K562 (cell line): Measurements from ENCODE around the gene DLGAP5. TPM values are rescaled to one million over a fixed set of nuclear protein-coding genes. Genes with fewer than 3 reads are reported as not detected.

Experiments used
- ARNT ChIP-seq, 2 experiments: fragments of 450-650 bp; IDR thresholded peaks; 2 replicates each; pipeline ENCODE4 v1.6.1; 2016; ENCODE audit warnings: mild to moderate bottlenecking in 1 of 2
- ATF1 ChIP-seq, 2 experiments: fragments of 450-650 bp in 1 of 2; IDR thresholded peaks; 2 replicates each; pipeline ENCODE4 v1.6.1; 2016; ENCODE audit warnings: missing compliant biosample characterization in 1 of 2, missing genetic modification characterization in 1 of 2
- BACH1 ChIP-seq: fragments of 200-800 bp; sonication (Bioruptor generic); IDR thresholded peaks from 2 replicates; pipeline ENCODE4 v1.6.1; 2016; ENCODE audit warnings: missing genetic modification characterization, missing compliant biosample characterization
- DMBX1 ChIP-seq: fragments of 250-450 bp; sonication (Bioruptor Pico); IDR thresholded peaks from 2 replicates; pipeline ENCODE4 v1.8.0; 2022; ENCODE audit warnings: inconsistent platforms, mild to moderate bottlenecking, moderate library complexity, borderline replicate concordance
- ID3 ChIP-seq, 2 experiments: fragments of 250-450 bp in 1 of 2; fragments of 450-650 bp in 1 of 2; sonication (Bioruptor Pico) in 1 of 2; IDR thresholded peaks; 2 replicates each; pipeline versions ENCODE4 v1.6.1 to v1.8.0; 2016 to 2021; ENCODE audit warnings: mild to moderate bottlenecking in 2 of 2, moderate library complexity in 2 of 2, missing compliant biosample characterization in 1 of 2, missing genetic modification characterization in 1 of 2
- KAT2B ChIP-seq: IDR thresholded peaks from one replicate; pipeline ENCODE4 v1.6.1; 2012; ENCODE audit warnings: low read depth, mild to moderate bottlenecking, control low read depth, inconsistent platforms, low read length, moderate library complexity
- L3MBTL2 ChIP-seq: fragments of 450-650 bp; IDR thresholded peaks from 2 replicates; pipeline ENCODE4 v1.6.1; 2016; ENCODE audit warnings: mild to moderate bottlenecking, moderate library complexity
- MCM3 ChIP-seq: fragments of 450-650 bp; IDR thresholded peaks from 2 replicates; pipeline ENCODE4 v1.6.1; 2016
- NFIC ChIP-seq: fragments of 450-650 bp; IDR thresholded peaks from 2 replicates; pipeline ENCODE4 v1.6.1; 2017; ENCODE audit warnings: mild to moderate bottlenecking, inconsistent platforms
- NR2C2 ChIP-seq, 2 experiments: fragments of 200-800 bp in 1 of 2; sonication (Bioruptor generic) in 1 of 2; sonication (generic) in 1 of 2; formaldehyde crosslinking in 1 of 2; IDR thresholded peaks; 2 replicates each; pipeline versions ENCODE4 v1.6.1 to v1.8.0; 2016 to 2022; ENCODE audit warnings: mild to moderate bottlenecking in 1 of 2, missing compliant biosample characterization in 1 of 2, missing genetic modification characterization in 1 of 2, missing genetic modification reagents in 1 of 2
- NR4A1 ChIP-seq, 2 experiments: fragments of 250-450 bp in 1 of 2; fragments of 450-650 bp in 1 of 2; sonication (Bioruptor Pico) in 1 of 2; IDR thresholded peaks; 2 replicates each; pipeline versions ENCODE4 v1.4.0 to v1.6.1; 2016 to 2020; ENCODE audit warnings: mild to moderate bottlenecking in 2 of 2, missing compliant biosample characterization in 1 of 2, missing genetic modification characterization in 1 of 2, moderate library complexity in 1 of 2
- POLR2G ChIP-seq: fragments of 200-400 bp; formaldehyde crosslinking; IDR thresholded peaks from 2 replicates; pipeline ENCODE4 v1.6.1; 2017; ENCODE audit warnings: low read depth, mild to moderate bottlenecking, antibody characterized with exemption, low read length, moderate library complexity
- PRDM10 ChIP-seq: fragments of 450-650 bp; IDR thresholded peaks from 2 replicates; pipeline ENCODE4 v1.6.1; 2018; ENCODE audit not compliant: partially characterized antibody
- RB1 ChIP-seq: fragments of 450-650 bp; IDR thresholded peaks from 2 replicates; pipeline ENCODE4 v1.6.1; 2017; ENCODE audit warnings: low read depth, mild to moderate bottlenecking
- SMARCC2 ChIP-seq: fragments of 450-650 bp; IDR thresholded peaks from 2 replicates; pipeline ENCODE4 v1.6.1; 2017; ENCODE audit warnings: antibody characterized with exemption, moderate library complexity, mild to moderate bottlenecking, low read depth
- TAF15 ChIP-seq: fragments of 200-400 bp; formaldehyde crosslinking; IDR thresholded peaks from 2 replicates; pipeline ENCODE4 v1.6.1; 2017; ENCODE audit warnings: mild to moderate bottlenecking, low read depth, low read length, moderate library complexity
- U2AF1 ChIP-seq: fragments of 200-400 bp; formaldehyde crosslinking; optimal IDR thresholded peaks from 2 replicates; pipeline ENCODE3; 2017; ENCODE audit warnings: mild to moderate bottlenecking, low read depth, low read length, moderate library complexity
- ZNF143 ChIP-seq: sonication (generic); formaldehyde crosslinking; IDR thresholded peaks from 2 replicates; pipeline ENCODE4 v1.9.0; 2022; ENCODE audit warnings: mild to moderate bottlenecking, missing genetic modification reagents
- ZNF639 ChIP-seq, 2 experiments: fragments of 200-800 bp in 1 of 2; sonication (Bioruptor generic) in 1 of 2; sonication (generic) in 1 of 2; formaldehyde crosslinking in 1 of 2; IDR thresholded peaks in 1 of 2; conservative IDR thresholded peaks in 1 of 2; 2 replicates each; pipeline versions ENCODE4 v1.5.0 to v1.6.1; 2016 to 2020; ENCODE audit warnings: missing compliant biosample characterization in 1 of 2, missing genetic modification characterization in 1 of 2, missing genetic modification reagents in 1 of 2
- polyA plus RNA-seq, 8 experiments: library from polyadenylated mRNA; depleted of rRNA in 4 of 8; stranded (reverse) in 5 of 8; unstranded in 3 of 8; fragments of >200 nt; fragmentation: Nextera tagmentation in 2 of 8; fragmentation: Illumina TruSeq in 1 of 8; extraction: Ambion mirVana in 2 of 8; extraction: Trizol in 1 of 8; gene quantifications; 2 replicates each; pipeline versions ENCODE4 v1.2.1 to v1.2.3, GENCODE V29; 2011 to 2014; ENCODE audit warnings: inconsistent platforms in 1 of 8, missing spikeins in 1 of 8
- total RNA-seq, 7 experiments: library from RNA; depleted of rRNA in 6 of 7; stranded (reverse); fragments of >200 nt in 6 of 7; fragmentation: Illumina TruSeq in 2 of 7; extraction: Trizol in 2 of 7; gene quantifications; 2 replicates each; pipeline versions ENCODE4 v1.2.1 to v1.2.3, GENCODE V29; 2011 to 2021; ENCODE audit warnings: low replicate concordance in 1 of 7

DLGAP5 gene
- total and polyA plus RNA-seq, 9 of the 15 experiments (the other 6 are each of a cell fraction or from before 2014, with no cell fraction given): 39.1 to 80.0 (median 59.9) TPM

- TF ChIP-seq ATF1 (CRISPR knock-in tag; IDR thresholded peaks at IDR 0.05) (no peak), ATF1 (tag; IDR thresholded peaks at IDR 0.05) (peak; percentile 34; the same call in 1 of the 2 replicates), U2AF1 (no peak), NFIC (0 out of 2 replicates have a peak, but pooled peaks have one; percentile 3), ARNT (IDR thresholded peaks at IDR 0.05) (no peak), MCM3 (no peak), KAT2B (no peak), ID3 (CRISPR knock-in tag; IDR thresholded peaks at IDR 0.05) (0 out of 2 replicates have a peak, but pooled peaks have one; percentile 5), ID3 (tag; IDR thresholded peaks at IDR 0.05) (peak; percentile 60; the same call in 1 of the 2 replicates), POLR2G (peak; percentile 69), RB1 (no peak), ZNF639 (CRISPR knock-in tag; conservative IDR thresholded peaks at IDR 0.05 in 1 of 2, IDR thresholded peaks at IDR 0.05 in 1 of 2) (peak in 1 of 2 experiments; percentile 46; a peak in 2 of 4 replicates), PRDM10 (peak; percentile 27), ZNF143 (CRISPR knock-in tag) (peak; percentile 40; the same call in 1 of the 2 replicates), NR2C2 (CRISPR knock-in tag; IDR thresholded peaks at IDR 0.05) (no peak), NR2C2 (tag; IDR thresholded peaks at IDR 0.05) (peak; percentile 70), NR4A1 (CRISPR knock-in tag; IDR thresholded peaks at IDR 0.05) (no peak; the same call in 1 of the 2 replicates), NR4A1 (tag; IDR thresholded peaks at IDR 0.05) (peak; percentile 82), BACH1 (tag) (peak; percentile 63), SMARCC2 (0 out of 2 replicates have a peak, but pooled peaks have one; percentile 23), TAF15 (no peak), L3MBTL2 (peak; percentile 98), DMBX1 (CRISPR knock-in tag) (peak; percentile 87)
Measured at GRCh38 chr14:55107766-55108554, 83.4 kb downstream of the DLGAP5 start (continued).
